GM12878 (cell line): ENCODE data around the gene PHEX. TPM values are rescaled to one million over a fixed set of nuclear protein-coding genes. Genes with fewer than 3 reads are reported as not detected.

ENCODE experiments used
- ATAC-seq: fragments of 200-7000 bp; cut with Tn5 transposase; 3 replicates; pipeline ENCODE4 v1.9.1; 2020; ENCODE audit warnings: mild to moderate bottlenecking, moderate library complexity
- BruUV-seq: library from RNA; stranded (reverse); fragments of 400-500 nt; replicated peaks from 2 replicates; lab custom pipeline; 2021; lab: Mats Ljungman, UMichigan
- CTCF ChIA-PET: fragments of 300-600 bp; sonication (Branson Sonifier 250); formaldehyde crosslinking; extraction: SDS; loops from one replicate; lab custom pipeline; 2021; ENCODE audit warnings: inconsistent platforms; lab: Yijun Ruan, JAX
- POLR2A ChIA-PET: fragments of 350-600 bp; formaldehyde crosslinking; extraction: SDS; loops from one replicate; lab custom pipeline; 2021; ENCODE audit warnings: inconsistent platforms; lab: Charles Lee
- RAD21 ChIA-PET: fragments of 300-600 bp; sonication (Branson Sonifier 250); formaldehyde crosslinking; loops from one replicate; lab custom pipeline; 2023; ENCODE audit warnings: antibody characterized with exemption; ENCODE audit not compliant: unreplicated experiment; lab: Charles Lee
- SMC1A ChIA-PET: fragments of 300-600 bp; sonication (Branson Sonifier 250); formaldehyde crosslinking; loops from one replicate; lab custom pipeline; 2023; ENCODE audit not compliant: unreplicated experiment, uncharacterized antibody; lab: Charles Lee
- DNase-seq: peaks from one replicate; pipeline ENCODE4 v3.0.0-alpha.2; 2011; ENCODE audit warnings: low read depth, low spot score
- FAIRE-seq: peaks from 3 replicates; lab custom pipeline; 2011; peaks lifted over from hg19 to GRCh38; lab: Jason Lieb, UNC
- H2AFZ ChIP-seq: 2 replicates; pipeline ENCODE4 v1.6.0; 2011; ENCODE audit warnings: low read depth, low read length, control low read depth; ENCODE audit not compliant: control insufficient read depth
- H3K27ac ChIP-seq: 2 replicates; pipeline ENCODE4 v1.5.1; 2011; ENCODE audit warnings: control low read depth; ENCODE audit not compliant: control insufficient read depth, insufficient read depth
- H3K27me3 ChIP-seq, 2 experiments: replicated peaks in 1 of 2; 2 replicates each; pipeline versions ENCODE4 v1.6.0 to v1.6.1; 2011; ENCODE audit warnings: low read length in 1 of 2; ENCODE audit not compliant: control insufficient read depth in 2 of 2, insufficient read depth in 2 of 2
- H3K36me3 ChIP-seq, 2 experiments: 2 replicates each; pipeline ENCODE4 v1.5.1; 2011; ENCODE audit warnings: low read length in 1 of 2; ENCODE audit not compliant: control insufficient read depth in 2 of 2, insufficient read depth in 2 of 2
- H3K4me1 ChIP-seq: 2 replicates; pipeline ENCODE4 v1.6.1; 2011; ENCODE audit warnings: mild to moderate bottlenecking, low read length, moderate library complexity, mixed read lengths; ENCODE audit not compliant: control insufficient read depth, insufficient read depth
- H3K4me2 ChIP-seq: 2 replicates; pipeline ENCODE4 v1.6.0; 2011; ENCODE audit warnings: control low read depth; ENCODE audit not compliant: control insufficient read depth, insufficient read depth
- H3K4me3 ChIP-seq: fragments of 200-600 bp; sonication (generic); 2 replicates; pipeline ENCODE4 v1.5.1; 2016
- H3K79me2 ChIP-seq: 2 replicates; pipeline ENCODE4 v1.6.0; 2011; ENCODE audit warnings: low read length; ENCODE audit not compliant: control insufficient read depth, insufficient read depth
- H3K9ac ChIP-seq: 2 replicates; pipeline ENCODE4 v1.8.0; 2011; ENCODE audit warnings: low read length, control low read depth, mixed read lengths; ENCODE audit not compliant: control insufficient read depth, insufficient read depth
- H3K9me3 ChIP-seq: replicated peaks from 3 replicates; pipeline ENCODE4 v1.5.1; 2011; ENCODE audit warnings: mild to moderate bottlenecking, low read length; ENCODE audit not compliant: control insufficient read depth, insufficient read depth
- H4K20me1 ChIP-seq: 2 replicates; pipeline ENCODE4 v1.6.0; 2011; ENCODE audit not compliant: control insufficient read depth, insufficient read depth
- ATF7 ChIP-seq: fragments of 450-650 bp; IDR thresholded peaks from 2 replicates; pipeline ENCODE4 v1.6.1; 2016; ENCODE audit warnings: low read depth, mild to moderate bottlenecking
- BHLHE40 ChIP-seq, 2 experiments: fragments of 450-650 bp in 1 of 2; IDR thresholded peaks; 2 replicates each; pipeline ENCODE4 v1.6.1; 2011 to 2017; ENCODE audit warnings: low read depth in 2 of 2, borderline replicate concordance in 1 of 2, improper control_type of control experiment in 1 of 2, low read length in 1 of 2, mild to moderate bottlenecking in 1 of 2
- BRCA1 ChIP-seq: IDR thresholded peaks from 2 replicates; pipeline ENCODE4 v1.6.1; 2011; ENCODE audit warnings: low read depth, low read length, improper control_type of control experiment
- CBX5 ChIP-seq: sonication (generic); IDR thresholded peaks from 2 replicates; pipeline ENCODE4 v1.6.1; 2016; ENCODE audit warnings: low read depth, moderate library complexity, mild to moderate bottlenecking, inconsistent platforms
- FOS ChIP-seq: IDR thresholded peaks from 3 replicates; pipeline ENCODE4 v1.6.1; 2011; ENCODE audit warnings: borderline replicate concordance; ENCODE audit not compliant: insufficient read length; ENCODE audit errors: extremely low read depth
- RFX5 ChIP-seq: IDR thresholded peaks from 2 replicates; pipeline ENCODE4 v1.6.1; 2011; ENCODE audit warnings: low read depth, low read length, improper control_type of control experiment
- TCF3 ChIP-seq: IDR thresholded peaks from 2 replicates; pipeline ENCODE4 v1.6.1; 2012; ENCODE audit warnings: low read depth, mild to moderate bottlenecking, low read length, borderline replicate concordance; ENCODE audit not compliant: insufficient read depth
- WRNIP1 ChIP-seq: IDR thresholded peaks from 2 replicates; pipeline ENCODE4 v1.6.1; 2011; ENCODE audit warnings: low read depth, low read length, improper control_type of control experiment, borderline replicate concordance
- WGBS: methylation state at CpG from one replicate; pipeline ENCODE4 v1.1.6; 2016; ENCODE audit warnings: low lambda C conversion rate; ENCODE audit not compliant: insufficient replicate concordance, insufficient coverage; ENCODE audit errors: missing lambda C conversion rate; 5-methylcytosine and 5-hydroxymethylcytosine counted together
- in situ Hi-C: fragments of 300-500 bp; cut with MboI; formaldehyde crosslinking; loops from 9 replicates; pipeline ENCODE4 v1.14.3; 2018; ENCODE audit warnings: mixed read lengths
- intact Hi-C: fragments of 100-400 bp; cut with micrococcal nuclease; formaldehyde crosslinking; loops from one replicate; pipeline ENCODE4 v1.14.2; 2022; ENCODE audit not compliant: unreplicated experiment
- polyA plus RNA-seq, 11 experiments: library from polyadenylated mRNA; depleted of rRNA in 4 of 11; unstranded in 6 of 11; stranded (reverse) in 5 of 11; fragments of >200 nt; fragmentation: Nextera tagmentation in 4 of 11; fragmentation: Illumina TruSeq in 1 of 11; extraction: Ambion mirVana in 4 of 11; extraction: Trizol in 1 of 11; gene quantifications; 1 replicate in 1 of 11; 2 replicates in 10 of 11; pipeline versions ENCODE4 v1.2.1 to v1.2.3, GENCODE V29; 2011 to 2016; ENCODE audit warnings: inconsistent platforms in 2 of 11, missing spikeins in 2 of 11, low read depth in 1 of 11
- total RNA-seq, 4 experiments: library from RNA; depleted of rRNA in 3 of 4; stranded (reverse); fragments of >200 nt in 3 of 4; fragmentation: Illumina TruSeq in 1 of 4; extraction: Trizol in 1 of 4; gene quantifications; 2 replicates each; pipeline versions ENCODE4 v1.2.1 to v1.2.3, GENCODE V29; 2013 to 2021
- TF ChIP-seq, protein P1 (sequence below): IDR thresholded peaks from 2 replicates; pipeline ENCODE4 v1.6.1; 2012; ENCODE audit warnings: mild to moderate bottlenecking, low read depth, low read length
- TF ChIP-seq, protein P2 (sequence below): fragments of 450-650 bp; IDR thresholded peaks from 2 replicates; pipeline ENCODE4 v1.6.1; 2017; ENCODE audit warnings: mild to moderate bottlenecking, moderate library complexity
- TF ChIP-seq, protein P3 (sequence below): IDR thresholded peaks from 2 replicates; pipeline ENCODE4 v1.6.1; 2011; ENCODE audit warnings: borderline replicate concordance, low read depth, mild to moderate bottlenecking, moderate library complexity, mixed read lengths, low read length; ENCODE audit not compliant: insufficient read depth; ENCODE audit errors: extremely low read length

The PHEX gene
- total and polyA plus RNA-seq, 10 of the 15 experiments (the other 5 are each of a cell fraction or from before 2014, with no cell fraction given): 0.12 to 97.2 (median 0.55) TPM

DNA sequence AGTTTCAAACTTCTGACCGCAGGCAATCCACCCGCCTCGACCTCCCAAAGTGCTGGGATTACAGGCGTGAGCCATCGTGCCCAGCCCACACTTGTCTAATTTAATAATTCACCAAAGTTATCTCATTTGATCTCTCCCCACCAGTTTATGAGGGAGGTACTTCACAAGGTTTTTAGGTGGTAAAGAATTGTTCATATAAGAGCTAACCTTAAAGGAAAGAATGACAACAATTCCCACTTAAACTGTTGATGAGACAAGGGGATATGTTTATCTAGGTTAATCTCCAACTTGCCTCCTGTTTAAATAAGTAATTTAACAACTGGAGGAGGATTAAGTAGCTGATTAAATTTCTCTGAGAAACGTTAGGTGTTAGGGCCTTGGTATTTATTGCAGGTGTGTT lies 123.0 kb downstream of the PHEX start (continued):
- TF ChIP-seq, protein P1, sequence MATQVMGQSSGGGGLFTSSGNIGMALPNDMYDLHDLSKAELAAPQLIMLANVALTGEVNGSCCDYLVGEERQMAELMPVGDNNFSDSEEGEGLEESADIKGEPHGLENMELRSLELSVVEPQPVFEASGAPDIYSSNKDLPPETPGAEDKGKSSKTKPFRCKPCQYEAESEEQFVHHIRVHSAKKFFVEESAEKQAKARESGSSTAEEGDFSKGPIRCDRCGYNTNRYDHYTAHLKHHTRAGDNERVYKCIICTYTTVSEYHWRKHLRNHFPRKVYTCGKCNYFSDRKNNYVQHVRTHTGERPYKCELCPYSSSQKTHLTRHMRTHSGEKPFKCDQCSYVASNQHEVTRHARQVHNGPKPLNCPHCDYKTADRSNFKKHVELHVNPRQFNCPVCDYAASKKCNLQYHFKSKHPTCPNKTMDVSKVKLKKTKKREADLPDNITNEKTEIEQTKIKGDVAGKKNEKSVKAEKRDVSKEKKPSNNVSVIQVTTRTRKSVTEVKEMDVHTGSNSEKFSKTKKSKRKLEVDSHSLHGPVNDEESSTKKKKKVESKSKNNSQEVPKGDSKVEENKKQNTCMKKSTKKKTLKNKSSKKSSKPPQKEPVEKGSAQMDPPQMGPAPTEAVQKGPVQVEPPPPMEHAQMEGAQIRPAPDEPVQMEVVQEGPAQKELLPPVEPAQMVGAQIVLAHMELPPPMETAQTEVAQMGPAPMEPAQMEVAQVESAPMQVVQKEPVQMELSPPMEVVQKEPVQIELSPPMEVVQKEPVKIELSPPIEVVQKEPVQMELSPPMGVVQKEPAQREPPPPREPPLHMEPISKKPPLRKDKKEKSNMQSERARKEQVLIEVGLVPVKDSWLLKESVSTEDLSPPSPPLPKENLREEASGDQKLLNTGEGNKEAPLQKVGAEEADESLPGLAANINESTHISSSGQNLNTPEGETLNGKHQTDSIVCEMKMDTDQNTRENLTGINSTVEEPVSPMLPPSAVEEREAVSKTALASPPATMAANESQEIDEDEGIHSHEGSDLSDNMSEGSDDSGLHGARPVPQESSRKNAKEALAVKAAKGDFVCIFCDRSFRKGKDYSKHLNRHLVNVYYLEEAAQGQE: no peak
- no peak for TF ChIP-seq RFX5
- no peak for TF ChIP-seq CBX5
- no peak for TF ChIP-seq WRNIP1
- TF ChIP-seq ATF7: no peak
- TF ChIP-seq FOS: no peak
- TF ChIP-seq BHLHE40 (IDR thresholded peaks at IDR 0.05; ENCODE audit: borderline replicate concordance in 1 of 2, low read depth in 2 of 2, low read length in 1 of 2): no peak

DNA sequence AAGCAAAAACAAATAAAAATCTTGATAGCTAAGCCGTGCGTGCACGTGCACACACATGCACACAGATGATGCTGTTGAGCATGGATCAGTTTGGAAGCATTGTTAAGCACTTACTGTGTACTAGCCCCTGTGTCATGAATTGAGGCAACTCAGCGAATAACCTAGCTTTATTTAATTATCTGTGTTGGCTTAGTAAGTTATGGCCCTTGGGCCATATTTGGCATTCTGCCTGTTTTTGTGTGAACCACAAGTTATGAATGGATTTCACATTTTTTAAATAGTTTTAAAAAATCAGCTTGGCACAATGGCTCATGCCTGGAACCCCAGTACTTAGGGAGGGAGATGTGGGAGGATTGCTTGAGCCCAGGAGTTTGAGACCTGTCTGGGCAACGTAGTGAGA lies 126.9 kb downstream of the PHEX start:
- Histone ChIP-seq H3K9me3 (no peaks in the 10 kb centered on the region), H3K4me1 (no peaks in the 10 kb centered on the region), H2AFZ (no peak overlapping the region), H4K20me1 (no peaks in the 10 kb centered on the region), H3K4me3 (no peak overlapping the region), H3K9ac (no peak overlapping the region), H3K27me3 (no peaks in the 10 kb centered on the region), H3K79me2 (no peaks in the 10 kb centered on the region), H3K4me2 (no peak overlapping the region), H3K27ac (no peak overlapping the region), H3K36me3 (no peaks in the 10 kb centered on the region)
- ChIA-PET RAD21 (interaction anchor here (0.6 to 1.6 kb wide), 7 partner anchors 9 to 174 kb away, joined by 3 to 7 read pairs (median 3); no protein-coding TSS in a partner anchor), POLR2A (interaction anchor here (0.6 kb wide), 2 partner anchors 674 to 1883 kb away, joined by 3 to 4 read pairs; no protein-coding TSS in a partner anchor), CTCF (interaction anchor here (1.1 to 2.2 kb wide), 7 partner anchors 9 to 1464 kb away, joined by 3 to 17 read pairs (median 4); no protein-coding TSS in a partner anchor), SMC1A (interaction anchor here (0.8 to 3.3 kb wide), 5 partner anchors 10 to 174 kb away, joined by 3 to 18 read pairs (median 3); no protein-coding TSS in a partner anchor)
- TF ChIP-seq TCF3 (no peak), BHLHE40 (IDR thresholded peaks at IDR 0.05; ENCODE audit: borderline replicate concordance in 1 of 2, low read depth in 2 of 2, low read length in 1 of 2) (no peak), BRCA1 (no peak)
- TF ChIP-seq, protein P2, sequence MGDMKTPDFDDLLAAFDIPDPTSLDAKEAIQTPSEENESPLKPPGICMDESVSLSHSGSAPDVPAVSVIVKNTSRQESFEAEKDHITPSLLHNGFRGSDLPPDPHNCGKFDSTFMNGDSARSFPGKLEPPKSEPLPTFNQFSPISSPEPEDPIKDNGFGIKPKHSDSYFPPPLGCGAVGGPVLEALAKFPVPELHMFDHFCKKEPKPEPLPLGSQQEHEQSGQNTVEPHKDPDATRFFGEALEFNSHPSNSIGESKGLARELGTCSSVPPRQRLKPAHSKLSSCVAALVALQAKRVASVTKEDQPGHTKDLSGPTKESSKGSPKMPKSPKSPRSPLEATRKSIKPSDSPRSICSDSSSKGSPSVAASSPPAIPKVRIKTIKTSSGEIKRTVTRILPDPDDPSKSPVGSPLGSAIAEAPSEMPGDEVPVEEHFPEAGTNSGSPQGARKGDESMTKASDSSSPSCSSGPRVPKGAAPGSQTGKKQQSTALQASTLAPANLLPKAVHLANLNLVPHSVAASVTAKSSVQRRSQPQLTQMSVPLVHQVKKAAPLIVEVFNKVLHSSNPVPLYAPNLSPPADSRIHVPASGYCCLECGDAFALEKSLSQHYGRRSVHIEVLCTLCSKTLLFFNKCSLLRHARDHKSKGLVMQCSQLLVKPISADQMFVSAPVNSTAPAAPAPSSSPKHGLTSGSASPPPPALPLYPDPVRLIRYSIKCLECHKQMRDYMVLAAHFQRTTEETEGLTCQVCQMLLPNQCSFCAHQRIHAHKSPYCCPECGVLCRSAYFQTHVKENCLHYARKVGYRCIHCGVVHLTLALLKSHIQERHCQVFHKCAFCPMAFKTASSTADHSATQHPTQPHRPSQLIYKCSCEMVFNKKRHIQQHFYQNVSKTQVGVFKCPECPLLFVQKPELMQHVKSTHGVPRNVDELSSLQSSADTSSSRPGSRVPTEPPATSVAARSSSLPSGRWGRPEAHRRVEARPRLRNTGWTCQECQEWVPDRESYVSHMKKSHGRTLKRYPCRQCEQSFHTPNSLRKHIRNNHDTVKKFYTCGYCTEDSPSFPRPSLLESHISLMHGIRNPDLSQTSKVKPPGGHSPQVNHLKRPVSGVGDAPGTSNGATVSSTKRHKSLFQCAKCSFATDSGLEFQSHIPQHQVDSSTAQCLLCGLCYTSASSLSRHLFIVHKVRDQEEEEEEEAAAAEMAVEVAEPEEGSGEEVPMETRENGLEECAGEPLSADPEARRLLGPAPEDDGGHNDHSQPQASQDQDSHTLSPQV: no peak
- TF ChIP-seq, protein P3, sequence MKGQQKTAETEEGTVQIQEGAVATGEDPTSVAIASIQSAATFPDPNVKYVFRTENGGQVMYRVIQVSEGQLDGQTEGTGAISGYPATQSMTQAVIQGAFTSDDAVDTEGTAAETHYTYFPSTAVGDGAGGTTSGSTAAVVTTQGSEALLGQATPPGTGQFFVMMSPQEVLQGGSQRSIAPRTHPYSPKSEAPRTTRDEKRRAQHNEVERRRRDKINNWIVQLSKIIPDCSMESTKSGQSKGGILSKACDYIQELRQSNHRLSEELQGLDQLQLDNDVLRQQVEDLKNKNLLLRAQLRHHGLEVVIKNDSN: no peak
- ATAC-seq (no peak), DNase-seq (no peak), FAIRE-seq (no peak)
- intact Hi-C loops (no loop called here), in situ Hi-C loops (no loop called here)
- 69% methylated on average over 5 of the region's 5 CpGs for WGBS
- BruUV-seq: no TSS peak
